NCI-H1105 treated with DMSO at 0.1 percent for 48 hours (cell line): ENCODE measurements around the gene CT45A6.
"Not testable (repeated sequence)": the region's sequence is repeated elsewhere in the genome, so short reads cannot be mapped to it uniquely, and the experiment has no call there.

Experiments used
- DNase-seq: peaks from one replicate; lab custom pipeline; 2025; lab: John Stamatoyannopoulos, UW

The CT45A6 gene

GRCh38 chrX:135802687-135803086, at the start of gene CT45A6:
Gene CT45A6 (minus strand): TSS chrX:135802787. CDS start chrX:135798993, 3,794 bp downstream.
- DNase-seq = not testable (repeated sequence)

- DNase-seq = not testable (repeated sequence)
Observed at GRCh38 chrX:135837180-135837579, 34.6 kb upstream of the CT45A6 start, which contains the start of gene CT45A7. Gene CT45A7 (minus strand): TSS chrX:135837280. CDS start chrX:135833533, 3,747 bp downstream.

- not testable (repeated sequence) for DNase-seq
Observed at GRCh38 chrX:135819912-135820311, 17.3 kb upstream of the CT45A6 start, which contains the start of gene CT45A2. Gene CT45A2 (minus strand): TSS chrX:135820012. CDS start chrX:135816265, 3,747 bp downstream.

- DNase-seq = not testable (repeated sequence)
Observed at GRCh38 chrX:135785403-135785802, 17.2 kb downstream of the CT45A6 start, which contains the start of gene CT45A5. Gene CT45A5 (minus strand): TSS chrX:135785503. CDS start chrX:135781729, 3,774 bp downstream.

- not testable (repeated sequence) for DNase-seq
Observed at GRCh38 chrX:135768091-135768490, 34.5 kb downstream of the CT45A6 start, which contains the start of gene CT45A3. Gene CT45A3 (minus strand): TSS chrX:135768191. CDS start chrX:135764444, 3,747 bp downstream.

GRCh38 chrX:135744739-135745138, 57.8 kb downstream of the CT45A6 start:
- DNase-seq = not testable (repeated sequence)
